BJ (cell line): Measurements from ENCODE around the gene CPLX1. TPM values are rescaled to one million over a fixed set of nuclear protein-coding genes. Genes with fewer than 3 reads are reported as not detected.

Experiments used
- CTCF ChIA-PET: fragments of 350-600 bp; formaldehyde crosslinking; extraction: SDS; loops from one replicate; lab custom pipeline; 2021; ENCODE audit warnings: antibody characterized with exemption, inconsistent platforms; lab: Yijun Ruan, JAX
- POLR2A ChIA-PET: fragments of 300-600 bp; sonication (Branson Sonifier 250); formaldehyde crosslinking; extraction: SDS; loops from one replicate; lab custom pipeline; 2021; ENCODE audit warnings: antibody characterized with exemption; lab: Charles Lee
- DNase-seq: peaks from one replicate; pipeline ENCODE4 v3.0.0-alpha.2; 2011; ENCODE audit warnings: low read depth
- H3K27me3 ChIP-seq: 2 replicates; pipeline ENCODE4 v1.6.0; 2011; ENCODE audit warnings: low read length; ENCODE audit not compliant: control insufficient read depth, insufficient read depth
- H3K36me3 ChIP-seq: 2 replicates; pipeline ENCODE4 v1.5.1; 2011; ENCODE audit warnings: low read length; ENCODE audit not compliant: control insufficient read depth, insufficient read depth
- H3K4me3 ChIP-seq: 2 replicates; pipeline ENCODE4 v1.5.1; 2011; ENCODE audit warnings: low read depth, mild to moderate bottlenecking, control low read depth, low read length
- CTCF ChIP-seq: IDR thresholded peaks from 2 replicates; pipeline ENCODE4 v1.5.1; 2011; ENCODE audit warnings: low read depth, mild to moderate bottlenecking, control low read depth, inconsistent platforms, low read length, moderate library complexity; ENCODE audit not compliant: insufficient read depth
- polyA plus RNA-seq: library from polyadenylated mRNA; depleted of rRNA; stranded (reverse); fragments of >200 nt; gene quantifications from 2 replicates; pipeline ENCODE4 v1.2.3, GENCODE V29; 2011; rRNA removed

CPLX1 gene
- polyA plus RNA-seq, 1 experiment, result 0.15 TPM

- Histone ChIP-seq H3K4me3 (no peak overlapping the region), H3K36me3 (peaks cover 39% of the 10 kb centered on the region), H3K27me3 (no peaks in the 10 kb centered on the region)
- ChIA-PET POLR2A (no interaction called here), CTCF (no interaction called here)
- DNase-seq, result no peak
- no peak for TF ChIP-seq CTCF
Observed at GRCh38 chr4:735583-735982, 90.3 kb downstream of the CPLX1 start.

Other genes with a start within 250 kb of the CPLX1 start
- not detected in 2 replicates for gene TMEM271, start 249.8 kb downstream of the CPLX1 start, polyA plus RNA-seq
- 0.10 and 0.22 TPM in 2 replicates for gene PDE6B, start 200.6 kb downstream of the CPLX1 start, polyA plus RNA-seq
- 275 and 330 TPM in 2 replicates for gene ATP5ME, start 151.9 kb downstream of the CPLX1 start, polyA plus RNA-seq
- gene MYL5, start 151.6 kb downstream of the CPLX1 start, polyA plus RNA-seq, result 21.6 and 24.4 TPM in 2 replicates
- 1.6 and 2.8 TPM in 2 replicates for gene SLC49A3, start 137.0 kb downstream of the CPLX1 start, polyA plus RNA-seq
- gene PCGF3, start 120.3 kb downstream of the CPLX1 start, polyA plus RNA-seq, result 28.3 and 37.6 TPM in 2 replicates
- 20.0 and 26.3 TPM in 2 replicates for gene GAK, start 106.2 kb upstream of the CPLX1 start, polyA plus RNA-seq
- 44.7 and 77.8 TPM in 2 replicates for gene TMEM175, start 106.3 kb upstream of the CPLX1 start, polyA plus RNA-seq
- gene DGKQ, start 147.4 kb upstream of the CPLX1 start, polyA plus RNA-seq, result 3.7 and 6.5 TPM in 2 replicates
- 7.5 and 13.2 TPM in 2 replicates for gene IDUA, start 160.9 kb upstream of the CPLX1 start, polyA plus RNA-seq
- 0.09 TPM in 1 of 2 replicates, not detected in the other for gene SLC26A1, start 167.3 kb upstream of the CPLX1 start, polyA plus RNA-seq
- gene FGFRL1, start 185.5 kb upstream of the CPLX1 start, polyA plus RNA-seq, result 9.1 and 21.2 TPM in 2 replicates